GM19240 (cell line): Measurements from ENCODE around the gene BRSK1.

Experiments
- DNase-seq: peaks from one replicate; pipeline ENCODE4 v3.0.0; 2011; ENCODE audit warnings: low spot score; ENCODE audit not compliant: insufficient read length

The BRSK1 gene

GRCh38 chr19:55352549-55353145 lies 68.8 kb downstream of the BRSK1 start:
- no peak for DNase-seq

GRCh38 chr19:55353356-55353802 lies 69.6 kb downstream of the BRSK1 start:
- DNase-seq: no peak

GRCh38 chr19:55353803-55354697 lies 70.3 kb downstream of the BRSK1 start:
- no peak for DNase-seq

- no peak for DNase-seq
Observed at GRCh38 chr19:55354698-55355212, 71.0 kb downstream of the BRSK1 start, which contains the start of gene COX6B2. TSS of gene COX6B2 (minus strand) at chr19:55354719. CDS start at chr19:55354521, 198 bp downstream.

- DNase-seq: no peak
Observed at GRCh38 chr19:55355213-55355821, 71.5 kb downstream of the BRSK1 start.

GRCh38 chr19:55358493-55358892 lies 74.7 kb downstream of the BRSK1 start:
- no peak for DNase-seq

GRCh38 chr19:55358943-55359908 lies 75.4 kb downstream of the BRSK1 start:
- DNase-seq: no peak

- DNase-seq: no peak
Observed at GRCh38 chr19:55360902-55361301, 77.1 kb downstream of the BRSK1 start.
